WTC11 (cell line): ENCODE measurements around the gene CDC73. TPM values are rescaled to one million over a fixed set of nuclear protein-coding genes. Genes with fewer than 3 reads are reported as not detected.

ENCODE experiments used
- ATAC-seq: fragments of 200-7000 bp; cut with Tn5 transposase; 2 replicates; pipeline ENCODE4 v1.10.0; 2021; ENCODE audit warnings: mild to moderate bottlenecking, moderate library complexity
- CTCF ChIA-PET: fragments of 300-600 bp; sonication (Branson Sonifier 250); formaldehyde crosslinking; loops from one replicate; lab custom pipeline; 2021; ENCODE audit warnings: antibody characterized with exemption; lab: Charles Lee
- POLR2A ChIA-PET: fragments of 350-600 bp; sonication (Branson Sonifier 250); formaldehyde crosslinking; loops from one replicate; lab custom pipeline; 2021; ENCODE audit warnings: antibody characterized with exemption; lab: Charles Lee
- DNase-seq: peaks from one replicate; pipeline ENCODE4 v3.0.0; 2021; ENCODE audit warnings: low spot score
- H3K27ac Mint-ChIP-seq: 2 replicates; pipeline ENCODE4 v1.8.0; 2021; ENCODE audit warnings: mixed read lengths
- H3K27me3 Mint-ChIP-seq: 2 replicates; pipeline ENCODE4 v1.8.0; 2021; ENCODE audit warnings: low read depth, mild to moderate bottlenecking, moderate library complexity, mixed read lengths
- H3K36me3 Mint-ChIP-seq: 2 replicates; pipeline ENCODE4 v1.8.0; 2021; ENCODE audit warnings: mixed read lengths
- H3K4me1 Mint-ChIP-seq: 2 replicates; pipeline ENCODE4 v1.8.0; 2022; ENCODE audit warnings: mixed read lengths
- H3K4me3 Mint-ChIP-seq: 2 replicates; pipeline ENCODE4 v1.8.0; 2021; ENCODE audit warnings: mild to moderate bottlenecking, moderate library complexity, mixed read lengths
- H3K9me3 Mint-ChIP-seq: 2 replicates; pipeline ENCODE4 v1.8.0; 2021; ENCODE audit warnings: mixed read lengths
- CBFB ChIP-seq: sonication (generic); formaldehyde crosslinking; IDR thresholded peaks from 2 replicates; pipeline ENCODE4 v1.8.1; 2022; ENCODE audit warnings: mild to moderate bottlenecking, low read depth, missing genetic modification reagents
- CREM ChIP-seq: sonication (generic); formaldehyde crosslinking; IDR thresholded peaks from 2 replicates; pipeline ENCODE4 v1.8.1; 2022; ENCODE audit warnings: mild to moderate bottlenecking, missing genetic modification reagents, moderate library complexity
- E2F5 ChIP-seq: sonication (generic); formaldehyde crosslinking; IDR thresholded peaks from 2 replicates; pipeline ENCODE4 v1.8.1; 2022; ENCODE audit warnings: mild to moderate bottlenecking, moderate library complexity, missing genetic modification reagents
- ELF4 ChIP-seq: sonication (generic); formaldehyde crosslinking; IDR thresholded peaks from 2 replicates; pipeline ENCODE4 v1.8.1; 2022; ENCODE audit warnings: low read depth, mild to moderate bottlenecking, moderate library complexity, missing genetic modification reagents
- FOXJ3 ChIP-seq: sonication (generic); formaldehyde crosslinking; IDR thresholded peaks from 2 replicates; pipeline ENCODE4 v1.9.0; 2021; ENCODE audit warnings: missing genetic modification reagents, mild to moderate bottlenecking, borderline replicate concordance
- JUN ChIP-seq: sonication (generic); formaldehyde crosslinking; IDR thresholded peaks from 2 replicates; pipeline ENCODE4 v1.8.0; 2023; ENCODE audit warnings: mild to moderate bottlenecking, missing genetic modification reagents
- NFE2L1 ChIP-seq: sonication (generic); formaldehyde crosslinking; IDR thresholded peaks from 2 replicates; pipeline ENCODE4 v1.8.1; 2023; ENCODE audit warnings: missing genetic modification reagents
- NFYB ChIP-seq: sonication (generic); formaldehyde crosslinking; conservative IDR thresholded peaks from 2 replicates; pipeline ENCODE4 v1.8.0; 2022; ENCODE audit warnings: low read depth, missing genetic modification reagents
- PRRX2 ChIP-seq: fragments of 250-450 bp; sonication (Bioruptor Pico); IDR thresholded peaks from 2 replicates; pipeline ENCODE4 v1.8.0; 2021; ENCODE audit warnings: mild to moderate bottlenecking
- TEAD4 ChIP-seq: sonication (generic); formaldehyde crosslinking; IDR thresholded peaks from 2 replicates; pipeline ENCODE4 v1.8.0; 2022; ENCODE audit warnings: mild to moderate bottlenecking, missing genetic modification reagents
- USF1 ChIP-seq: sonication (generic); formaldehyde crosslinking; IDR thresholded peaks from 2 replicates; pipeline ENCODE4 v1.8.0; 2022; ENCODE audit warnings: mild to moderate bottlenecking, missing genetic modification reagents
- ZMAT4 ChIP-seq: fragments of 250-450 bp; sonication (Bioruptor Pico); IDR thresholded peaks from 2 replicates; pipeline ENCODE4 v1.9.0; 2021; ENCODE audit warnings: mild to moderate bottlenecking
- ZNF121 ChIP-seq: sonication (generic); formaldehyde crosslinking; IDR thresholded peaks from 2 replicates; pipeline ENCODE4 v1.8.0; 2023; ENCODE audit warnings: missing genetic modification reagents
- ZNF416 ChIP-seq: fragments of 250-450 bp; sonication (Bioruptor Pico); IDR thresholded peaks from 2 replicates; pipeline ENCODE4 v1.9.0; 2021; ENCODE audit warnings: mild to moderate bottlenecking, inconsistent platforms
- total RNA-seq: library from RNA; stranded (reverse); gene quantifications from 3 replicates; pipeline ENCODE4 v1.2.3, GENCODE V29; 2021
- TF ChIP-seq, protein P1 (sequence below): fragments of 250-450 bp; sonication (Bioruptor Pico); IDR thresholded peaks from 2 replicates; pipeline ENCODE4 v1.9.0; 2021; ENCODE audit warnings: mild to moderate bottlenecking, borderline replicate concordance
- TF ChIP-seq, protein P2 (sequence below): sonication (generic); formaldehyde crosslinking; IDR thresholded peaks from 2 replicates; pipeline ENCODE4 v1.8.1; 2023; ENCODE audit warnings: mild to moderate bottlenecking, moderate library complexity, missing genetic modification reagents
- TF ChIP-seq, protein P3 (sequence below): sonication (generic); formaldehyde crosslinking; IDR thresholded peaks from 2 replicates; pipeline ENCODE4 v1.8.1; 2023; ENCODE audit warnings: mild to moderate bottlenecking, missing genetic modification reagents
- TF ChIP-seq, protein P4 (sequence below): sonication (generic); formaldehyde crosslinking; IDR thresholded peaks from 2 replicates; pipeline ENCODE4 v1.8.1; 2023; ENCODE audit warnings: mild to moderate bottlenecking, missing genetic modification reagents, moderate library complexity

CDC73 gene
- total RNA-seq, 1 experiment from 2014 or later: 57.1 TPM

- POLR2A ChIA-PET: no interaction called here
- ATAC-seq (no peak), DNase-seq (no peak)
- Mint-ChIP-seq H3K4me3 (no peak overlapping the region), H3K36me3 (peaks cover 33% of the 10 kb centered on the region), H3K4me1 (no peaks in the 10 kb centered on the region), H3K27me3 (no peaks in the 10 kb centered on the region; the same call in 1 of the 2 replicates), H3K9me3 (peaks cover 22% of the 10 kb centered on the region), H3K27ac (no peak overlapping the region)
- TF ChIP-seq ZMAT4 (CRISPR knock-in tag) (no peak), NFYB (CRISPR knock-in tag) (no peak), CBFB (CRISPR knock-in tag) (no peak), PRRX2 (CRISPR knock-in tag) (no peak), ELF4 (no peak), USF1 (CRISPR knock-in tag) (no peak)
- CTCF ChIA-PET: no interaction called here
Observed at GRCh38 chr1:193249187-193249586, 127.4 kb downstream of the CDC73 start.

DNA sequence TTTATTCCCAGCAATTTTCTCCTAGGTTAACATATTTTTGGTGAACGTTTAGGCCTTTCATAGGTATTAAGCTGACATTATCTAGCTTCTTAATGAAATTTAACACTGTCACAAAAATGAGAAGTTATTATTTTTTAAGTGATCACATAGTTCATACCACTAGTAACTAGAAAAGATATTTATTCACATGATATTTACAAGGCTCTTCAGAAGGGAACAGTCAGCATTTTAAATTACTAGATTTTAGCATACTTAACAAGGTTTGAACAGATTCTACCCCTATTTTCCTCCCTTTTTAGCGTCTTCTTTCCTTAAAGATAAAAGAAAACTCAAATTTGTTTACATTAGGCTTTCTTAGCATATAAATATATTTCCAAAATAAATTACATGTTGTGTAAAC lies 130.1 kb downstream of the CDC73 start:
- ChIA-PET POLR2A (no interaction called here), CTCF (no interaction called here)
- Mint-ChIP-seq H3K4me3 (no peak overlapping the region), H3K27ac (no peak overlapping the region), H3K9me3 (peaks cover 18% of the 10 kb centered on the region), H3K4me1 (no peaks in the 10 kb centered on the region), H3K27me3 (no peaks in the 10 kb centered on the region), H3K36me3 (peaks cover 23% of the 10 kb centered on the region)
- ATAC-seq (no peak), DNase-seq (no peak)
- TF ChIP-seq, protein P1, sequence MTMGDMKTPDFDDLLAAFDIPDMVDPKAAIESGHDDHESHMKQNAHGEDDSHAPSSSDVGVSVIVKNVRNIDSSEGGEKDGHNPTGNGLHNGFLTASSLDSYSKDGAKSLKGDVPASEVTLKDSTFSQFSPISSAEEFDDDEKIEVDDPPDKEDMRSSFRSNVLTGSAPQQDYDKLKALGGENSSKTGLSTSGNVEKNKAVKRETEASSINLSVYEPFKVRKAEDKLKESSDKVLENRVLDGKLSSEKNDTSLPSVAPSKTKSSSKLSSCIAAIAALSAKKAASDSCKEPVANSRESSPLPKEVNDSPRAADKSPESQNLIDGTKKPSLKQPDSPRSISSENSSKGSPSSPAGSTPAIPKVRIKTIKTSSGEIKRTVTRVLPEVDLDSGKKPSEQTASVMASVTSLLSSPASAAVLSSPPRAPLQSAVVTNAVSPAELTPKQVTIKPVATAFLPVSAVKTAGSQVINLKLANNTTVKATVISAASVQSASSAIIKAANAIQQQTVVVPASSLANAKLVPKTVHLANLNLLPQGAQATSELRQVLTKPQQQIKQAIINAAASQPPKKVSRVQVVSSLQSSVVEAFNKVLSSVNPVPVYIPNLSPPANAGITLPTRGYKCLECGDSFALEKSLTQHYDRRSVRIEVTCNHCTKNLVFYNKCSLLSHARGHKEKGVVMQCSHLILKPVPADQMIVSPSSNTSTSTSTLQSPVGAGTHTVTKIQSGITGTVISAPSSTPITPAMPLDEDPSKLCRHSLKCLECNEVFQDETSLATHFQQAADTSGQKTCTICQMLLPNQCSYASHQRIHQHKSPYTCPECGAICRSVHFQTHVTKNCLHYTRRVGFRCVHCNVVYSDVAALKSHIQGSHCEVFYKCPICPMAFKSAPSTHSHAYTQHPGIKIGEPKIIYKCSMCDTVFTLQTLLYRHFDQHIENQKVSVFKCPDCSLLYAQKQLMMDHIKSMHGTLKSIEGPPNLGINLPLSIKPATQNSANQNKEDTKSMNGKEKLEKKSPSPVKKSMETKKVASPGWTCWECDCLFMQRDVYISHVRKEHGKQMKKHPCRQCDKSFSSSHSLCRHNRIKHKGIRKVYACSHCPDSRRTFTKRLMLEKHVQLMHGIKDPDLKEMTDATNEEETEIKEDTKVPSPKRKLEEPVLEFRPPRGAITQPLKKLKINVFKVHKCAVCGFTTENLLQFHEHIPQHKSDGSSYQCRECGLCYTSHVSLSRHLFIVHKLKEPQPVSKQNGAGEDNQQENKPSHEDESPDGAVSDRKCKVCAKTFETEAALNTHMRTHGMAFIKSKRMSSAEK (CRISPR knock-in tag): no peak
- TF ChIP-seq TEAD4 (CRISPR knock-in tag): no peak
- TF ChIP-seq ZMAT4 (CRISPR knock-in tag): no peak
- no peak for TF ChIP-seq FOXJ3 (CRISPR knock-in tag)
- TF ChIP-seq ZNF416 (CRISPR knock-in tag): no peak
- TF ChIP-seq CREM (CRISPR knock-in tag): no peak
- TF ChIP-seq NFE2L1 (CRISPR knock-in tag): no peak
- TF ChIP-seq, protein P2, sequence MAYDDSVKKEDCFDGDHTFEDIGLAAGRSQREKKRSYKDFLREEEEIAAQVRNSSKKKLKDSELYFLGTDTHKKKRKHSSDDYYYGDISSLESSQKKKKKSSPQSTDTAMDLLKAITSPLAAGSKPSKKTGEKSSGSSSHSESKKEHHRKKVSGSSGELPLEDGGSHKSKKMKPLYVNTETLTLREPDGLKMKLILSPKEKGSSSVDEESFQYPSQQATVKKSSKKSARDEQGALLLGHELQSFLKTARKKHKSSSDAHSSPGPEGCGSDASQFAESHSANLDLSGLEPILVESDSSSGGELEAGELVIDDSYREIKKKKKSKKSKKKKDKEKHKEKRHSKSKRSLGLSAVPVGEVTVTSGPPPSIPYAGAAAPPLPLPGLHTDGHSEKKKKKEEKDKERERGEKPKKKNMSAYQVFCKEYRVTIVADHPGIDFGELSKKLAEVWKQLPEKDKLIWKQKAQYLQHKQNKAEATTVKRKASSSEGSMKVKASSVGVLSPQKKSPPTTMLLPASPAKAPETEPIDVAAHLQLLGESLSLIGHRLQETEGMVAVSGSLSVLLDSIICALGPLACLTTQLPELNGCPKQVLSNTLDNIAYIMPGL (CRISPR knock-in tag): no peak
- TF ChIP-seq, protein P3, sequence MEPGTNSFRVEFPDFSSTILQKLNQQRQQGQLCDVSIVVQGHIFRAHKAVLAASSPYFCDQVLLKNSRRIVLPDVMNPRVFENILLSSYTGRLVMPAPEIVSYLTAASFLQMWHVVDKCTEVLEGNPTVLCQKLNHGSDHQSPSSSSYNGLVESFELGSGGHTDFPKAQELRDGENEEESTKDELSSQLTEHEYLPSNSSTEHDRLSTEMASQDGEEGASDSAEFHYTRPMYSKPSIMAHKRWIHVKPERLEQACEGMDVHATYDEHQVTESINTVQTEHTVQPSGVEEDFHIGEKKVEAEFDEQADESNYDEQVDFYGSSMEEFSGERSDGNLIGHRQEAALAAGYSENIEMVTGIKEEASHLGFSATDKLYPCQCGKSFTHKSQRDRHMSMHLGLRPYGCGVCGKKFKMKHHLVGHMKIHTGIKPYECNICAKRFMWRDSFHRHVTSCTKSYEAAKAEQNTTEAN (CRISPR knock-in tag): no peak
- TF ChIP-seq, protein P4, sequence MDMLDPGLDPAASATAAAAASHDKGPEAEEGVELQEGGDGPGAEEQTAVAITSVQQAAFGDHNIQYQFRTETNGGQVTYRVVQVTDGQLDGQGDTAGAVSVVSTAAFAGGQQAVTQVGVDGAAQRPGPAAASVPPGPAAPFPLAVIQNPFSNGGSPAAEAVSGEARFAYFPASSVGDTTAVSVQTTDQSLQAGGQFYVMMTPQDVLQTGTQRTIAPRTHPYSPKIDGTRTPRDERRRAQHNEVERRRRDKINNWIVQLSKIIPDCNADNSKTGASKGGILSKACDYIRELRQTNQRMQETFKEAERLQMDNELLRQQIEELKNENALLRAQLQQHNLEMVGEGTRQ (CRISPR knock-in tag): no peak
- no peak for TF ChIP-seq E2F5
- TF ChIP-seq ZNF121 (CRISPR knock-in tag): no peak
- no peak for TF ChIP-seq CBFB (CRISPR knock-in tag)
- no peak for TF ChIP-seq JUN (CRISPR knock-in tag)
